ENCODE data around the gene PTPRE.

The PTPRE gene

DNA sequence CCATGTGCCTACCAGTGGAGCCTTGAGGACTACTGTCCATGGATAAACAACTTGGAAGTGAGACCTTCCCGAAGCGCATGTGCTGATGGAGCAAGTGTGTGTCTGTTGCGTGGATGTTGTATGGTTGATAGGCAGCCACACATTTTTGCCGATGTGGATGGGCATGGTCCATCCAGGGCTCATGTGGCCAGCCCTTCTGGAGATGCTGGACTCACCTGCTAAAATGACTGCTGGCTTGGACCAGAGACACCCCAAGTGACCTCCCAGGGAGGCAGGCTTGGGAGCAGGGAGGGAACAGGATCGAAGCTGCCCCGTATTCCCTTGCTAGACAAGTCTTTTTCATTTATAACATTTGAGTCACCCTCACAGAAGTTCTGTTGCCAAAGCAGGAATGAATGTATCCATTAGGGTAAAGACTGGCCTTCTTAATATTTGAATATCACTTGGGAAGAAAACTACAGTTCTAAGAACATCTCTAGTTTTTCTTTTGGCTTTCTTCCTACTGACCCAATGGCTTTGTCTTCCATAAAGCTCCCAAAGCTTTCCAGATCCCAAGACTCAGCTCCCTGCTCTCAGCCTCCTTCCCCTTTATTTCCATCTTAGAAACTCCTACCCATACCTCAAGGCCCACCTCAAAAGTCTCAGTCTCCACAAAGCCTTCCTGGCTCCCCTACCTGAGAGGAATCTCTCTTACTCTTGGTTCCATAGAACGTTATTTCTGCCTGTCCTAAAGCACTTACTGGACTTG is 3.0 kb downstream of the PTPRE start:
- no peak for DNase-seq

DNA sequence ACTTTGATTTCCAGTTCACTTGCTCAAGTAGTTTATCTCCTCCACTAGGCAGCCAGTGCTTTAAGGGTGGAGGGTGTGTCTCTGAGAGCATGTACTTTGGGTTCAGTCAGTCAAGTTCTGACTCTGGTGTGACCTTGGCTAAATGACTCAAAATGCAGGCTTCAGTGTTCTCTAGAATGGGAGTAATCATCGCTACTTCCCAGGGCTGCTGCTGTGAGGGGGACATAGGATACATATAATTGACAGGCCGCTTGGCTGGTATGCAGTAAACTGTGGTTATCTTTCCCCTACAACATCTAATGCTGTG is 3.5 kb downstream of the PTPRE start:
- DNase-seq = no peak

DNA sequence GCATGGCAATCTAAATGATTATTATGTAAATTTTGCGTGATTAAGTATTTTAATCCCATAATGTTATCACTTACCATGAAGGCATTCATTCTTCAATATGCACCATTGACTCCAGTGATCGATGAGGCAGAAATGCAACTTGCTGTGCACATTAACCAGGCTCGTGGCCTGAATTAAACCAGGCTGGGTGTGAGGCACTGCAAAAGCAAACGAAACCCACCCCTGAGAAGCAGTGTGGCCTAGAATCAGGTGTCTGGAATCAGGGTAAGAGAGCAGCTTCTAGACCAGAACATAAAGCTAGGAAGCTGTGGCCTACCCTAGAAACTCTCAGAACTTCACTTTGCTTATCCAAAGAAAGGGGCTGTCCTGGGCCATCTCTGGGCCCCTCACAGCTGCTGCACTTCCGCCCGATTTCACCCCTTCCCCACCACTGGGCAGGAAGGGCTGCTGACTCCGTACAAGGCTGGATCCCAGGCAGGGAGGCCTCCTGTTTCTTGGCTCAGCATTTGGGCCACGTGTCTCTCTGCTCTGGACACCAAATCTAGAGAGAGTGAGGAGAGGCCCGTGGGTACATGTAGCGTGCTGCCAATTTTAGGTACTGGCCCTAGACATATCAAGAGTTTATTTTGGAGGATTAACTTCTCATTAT is 4.4 kb downstream of the PTPRE start:
- no peak for DNase-seq

DNA sequence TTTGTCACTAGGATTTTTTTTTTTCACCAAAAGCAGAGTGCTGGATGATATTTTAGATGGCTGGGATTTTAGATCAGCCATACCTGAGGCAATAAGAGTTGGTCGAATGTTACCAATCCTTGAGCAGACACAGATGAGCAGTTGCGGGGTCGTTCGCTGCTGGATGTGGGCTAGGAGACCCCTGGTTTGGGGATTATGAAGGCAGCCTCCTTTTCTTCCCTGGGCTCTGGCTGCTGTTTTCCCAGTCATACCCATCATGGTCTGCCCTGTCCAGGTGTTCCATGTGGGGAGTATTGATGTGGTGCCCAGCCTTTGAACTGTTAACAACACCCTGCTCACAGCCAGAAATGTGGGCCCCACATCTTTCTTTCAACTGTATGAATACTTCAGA is 5.0 kb downstream of the PTPRE start:
- DNase-seq = no peak

DNA sequence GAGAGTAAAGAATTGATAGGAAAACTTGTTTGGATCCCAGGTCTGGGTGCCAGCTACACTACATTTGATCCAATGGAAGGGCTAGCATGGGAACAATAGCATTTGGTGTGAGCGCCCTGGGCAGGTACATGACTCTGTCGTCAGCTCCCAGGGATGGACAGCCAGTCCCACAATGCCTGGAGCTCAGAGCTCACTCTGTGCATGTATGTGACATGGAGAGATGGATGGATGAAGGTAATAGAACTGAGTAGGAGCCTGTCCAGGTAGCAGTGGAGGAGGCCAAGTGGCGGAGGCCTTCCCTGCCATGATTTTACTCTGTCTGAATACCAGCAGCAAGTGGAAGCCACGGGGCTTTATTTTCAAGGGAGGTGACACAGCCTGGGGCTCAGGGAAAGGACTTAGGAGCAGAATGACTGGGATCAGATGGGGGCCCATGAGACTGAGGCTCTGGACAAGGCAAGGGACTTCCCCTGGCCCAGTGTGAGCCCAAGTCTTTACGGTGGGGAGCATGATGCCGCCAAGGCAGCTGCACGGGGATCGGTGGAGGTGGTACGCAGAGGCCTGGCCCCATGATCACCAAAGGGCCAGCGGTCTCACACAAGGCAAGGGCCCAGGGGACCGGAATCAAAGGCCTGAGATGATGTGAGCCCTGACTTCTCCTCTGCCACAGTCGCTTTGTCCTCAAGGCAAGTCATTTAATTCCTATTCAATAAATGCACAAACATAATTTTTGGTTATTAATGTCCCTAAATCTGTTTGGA is 5.9 kb downstream of the PTPRE start:
- no peak for DNase-seq

DNA sequence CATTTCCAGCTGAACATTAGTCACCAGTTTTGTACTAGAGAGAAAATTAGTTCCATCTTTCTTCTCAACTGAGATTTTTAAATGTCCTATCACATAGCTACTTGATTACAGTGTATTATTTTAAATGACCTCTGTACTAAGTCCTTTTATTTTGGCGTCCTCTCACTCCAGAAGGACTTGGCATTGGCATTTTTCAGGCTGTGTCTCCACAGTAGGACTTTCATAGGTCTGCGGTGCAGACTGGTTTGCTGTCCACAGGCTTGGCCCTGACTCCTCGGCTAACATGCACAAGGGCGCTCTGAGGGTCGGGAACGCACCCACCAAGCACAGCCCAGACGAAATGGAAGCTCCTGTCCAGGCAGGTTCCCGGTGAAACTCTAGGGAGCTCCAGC is 6.5 kb downstream of the PTPRE start:
- DNase-seq = no peak

DNA sequence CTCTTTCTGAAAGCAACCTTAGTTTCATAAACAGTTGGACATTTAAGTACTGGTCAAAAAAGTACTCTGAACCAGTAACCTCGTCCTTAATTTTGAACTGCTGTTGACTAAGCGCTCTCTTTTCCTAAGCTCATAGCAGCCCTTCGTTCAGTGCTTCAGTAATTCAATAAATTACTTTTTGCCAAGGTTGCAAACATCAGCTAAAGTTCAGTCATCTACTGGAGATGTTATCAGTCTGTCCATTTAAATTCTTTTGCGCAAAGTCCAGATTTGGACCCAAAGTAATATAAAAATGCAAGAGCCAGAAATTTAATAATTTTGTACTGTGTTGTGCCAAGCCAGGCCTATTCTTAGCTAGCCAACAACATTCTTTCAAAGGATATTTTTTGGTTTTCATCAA is 8.4 kb downstream of the PTPRE start:
- DNase-seq = no peak

DNA sequence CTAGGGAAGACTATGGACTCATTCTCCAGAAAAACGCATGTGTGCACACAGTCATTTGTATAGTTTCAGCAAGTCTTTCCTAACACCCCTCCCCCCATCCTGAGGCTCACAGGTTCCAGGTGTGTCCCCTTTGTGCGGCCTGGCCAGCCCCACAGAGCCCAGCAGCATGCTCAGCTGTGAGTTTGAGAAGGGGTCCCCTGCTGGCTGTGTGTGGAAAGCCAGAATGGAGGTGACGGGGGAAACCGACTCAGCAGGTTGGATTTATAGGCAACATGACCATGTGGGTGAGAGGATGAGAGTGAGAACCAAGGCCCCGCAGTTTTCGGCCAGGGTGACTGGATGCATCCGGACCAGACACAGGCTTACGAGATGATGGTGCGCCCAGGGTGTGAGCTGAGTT is 9.9 kb downstream of the PTPRE start:
- DNase-seq = no peak

DNA sequence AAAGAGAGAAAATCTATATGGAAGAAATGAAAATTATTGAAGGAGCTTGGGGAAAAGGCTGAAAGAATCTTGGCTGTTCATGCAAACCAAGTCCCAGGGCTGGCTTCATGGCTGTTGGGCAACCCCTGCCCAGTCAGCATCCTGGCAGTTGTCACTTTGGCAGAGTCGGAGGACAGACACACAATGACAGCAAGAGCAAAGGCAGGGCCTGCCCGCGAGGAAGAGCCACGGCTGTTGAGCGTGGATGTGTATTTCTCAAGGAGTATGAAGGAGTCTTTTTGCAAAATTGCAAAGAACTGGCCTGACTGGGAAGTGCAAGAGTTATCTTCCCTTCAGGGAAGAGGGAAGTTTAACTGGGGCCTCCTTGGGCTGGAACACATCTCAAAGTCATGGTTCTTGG is 11.7 kb downstream of the PTPRE start:
- no peak for DNase-seq

DNA sequence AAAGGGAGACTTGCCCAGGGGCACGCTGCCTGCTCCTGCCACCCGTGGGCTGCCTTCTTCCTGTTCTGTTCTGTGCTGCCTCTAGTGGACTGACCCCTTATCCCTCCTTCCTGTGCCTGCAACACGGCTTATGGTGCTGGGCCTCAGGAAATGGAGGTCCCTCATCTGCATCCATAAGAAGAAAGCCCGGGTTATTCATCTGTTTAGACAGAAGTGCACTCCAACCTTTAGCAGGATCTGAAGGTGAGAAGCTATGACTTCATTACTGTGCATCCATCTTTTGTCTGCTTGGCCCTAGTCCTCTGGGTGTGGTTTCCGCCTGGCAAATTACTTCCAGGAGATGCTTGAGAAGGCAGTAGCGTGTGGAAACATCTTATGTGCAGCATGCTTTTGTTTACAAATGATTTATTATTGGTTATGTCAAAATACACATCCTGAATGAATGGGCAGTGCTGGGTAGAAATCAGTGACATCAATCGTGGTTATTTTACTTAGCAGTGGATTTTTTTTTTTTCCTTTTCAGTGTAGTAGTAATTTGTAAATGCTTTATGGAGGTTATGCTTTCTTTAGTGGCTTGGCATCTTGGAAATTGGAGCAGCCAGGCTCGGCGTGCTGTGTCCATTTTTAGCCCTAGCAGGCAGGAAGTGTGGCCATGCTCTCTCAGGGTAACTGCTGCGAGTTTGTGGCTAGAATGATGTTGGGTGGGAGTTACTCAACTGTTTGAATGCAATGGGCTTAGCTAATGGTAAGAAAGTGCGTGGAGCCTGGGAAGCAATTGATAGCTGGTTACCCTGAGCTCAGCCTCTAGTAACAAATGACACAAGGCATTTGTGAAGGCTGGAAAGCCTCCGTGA is 12.7 kb downstream of the PTPRE start:
- no peak for DNase-seq

DNA sequence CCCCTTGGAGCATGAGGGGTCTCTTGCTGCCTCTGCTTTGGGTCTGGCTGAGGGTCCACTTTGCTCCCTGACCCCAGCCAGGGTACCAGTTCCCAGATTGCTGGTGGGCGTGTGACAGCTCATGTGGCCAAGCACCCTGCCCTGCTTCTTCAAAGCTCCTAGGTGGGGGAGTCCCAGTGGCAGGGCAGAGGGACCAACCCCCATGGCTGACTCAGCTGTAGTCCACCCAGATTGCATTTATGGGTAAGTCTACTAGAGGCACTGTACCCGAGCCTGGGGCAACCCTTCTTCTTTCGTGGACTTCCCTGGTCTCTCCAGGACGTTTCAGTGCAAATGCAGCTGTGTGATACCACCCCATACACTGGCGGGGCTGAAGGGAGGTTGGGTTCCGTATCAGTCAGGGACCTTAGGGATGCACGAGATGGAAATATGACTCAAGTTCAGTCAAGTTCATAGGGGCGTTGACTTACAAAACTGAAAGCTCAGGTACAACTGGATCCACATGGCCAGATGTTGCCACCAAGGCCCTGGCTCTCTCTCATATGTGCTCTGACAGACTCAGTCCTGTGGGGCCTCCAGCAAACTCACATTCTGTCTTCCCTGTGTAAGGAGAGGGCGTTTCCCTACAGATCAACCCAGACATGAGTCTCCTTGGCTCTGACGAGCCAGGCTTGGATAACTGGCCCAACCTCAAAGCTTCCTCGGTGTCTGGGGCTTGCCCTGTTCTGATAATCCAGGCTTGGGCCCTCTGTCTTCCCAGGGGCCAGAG is 13.6 kb downstream of the PTPRE start:
- DNase-seq = no peak

DNA sequence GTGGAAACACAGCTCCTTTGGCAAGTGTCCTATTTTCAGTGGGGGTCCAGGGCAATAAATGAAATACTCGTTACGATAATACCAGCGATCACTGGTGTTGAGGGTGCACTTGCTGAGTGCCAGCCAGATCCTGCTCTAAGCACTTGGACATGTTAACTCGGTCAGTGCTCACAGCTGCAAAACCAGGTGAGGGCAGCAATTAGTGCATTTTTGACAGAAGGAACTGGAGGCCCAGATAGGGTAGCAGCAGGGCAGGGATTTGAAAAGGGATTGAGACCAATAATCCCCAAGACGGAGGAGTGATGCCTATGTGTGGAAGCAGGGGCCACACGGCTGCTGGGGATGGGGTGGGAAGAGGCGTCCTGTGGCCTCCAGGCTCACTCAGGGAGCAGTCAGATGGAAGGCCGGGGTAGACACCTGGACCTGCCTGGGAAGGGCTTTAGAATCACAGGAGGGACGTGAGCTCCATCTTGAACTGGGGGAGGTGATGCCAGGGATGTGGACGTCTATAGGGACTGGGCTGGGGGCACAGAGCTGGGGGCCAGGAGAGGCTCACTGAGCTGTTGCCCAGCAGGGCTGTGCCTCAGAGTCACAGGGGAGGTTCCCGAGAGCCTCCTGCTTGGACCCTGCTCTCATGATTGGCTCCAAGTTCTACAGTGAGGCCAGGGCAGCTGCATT is 14.3 kb downstream of the PTPRE start:
- DNase-seq = no peak

DNA sequence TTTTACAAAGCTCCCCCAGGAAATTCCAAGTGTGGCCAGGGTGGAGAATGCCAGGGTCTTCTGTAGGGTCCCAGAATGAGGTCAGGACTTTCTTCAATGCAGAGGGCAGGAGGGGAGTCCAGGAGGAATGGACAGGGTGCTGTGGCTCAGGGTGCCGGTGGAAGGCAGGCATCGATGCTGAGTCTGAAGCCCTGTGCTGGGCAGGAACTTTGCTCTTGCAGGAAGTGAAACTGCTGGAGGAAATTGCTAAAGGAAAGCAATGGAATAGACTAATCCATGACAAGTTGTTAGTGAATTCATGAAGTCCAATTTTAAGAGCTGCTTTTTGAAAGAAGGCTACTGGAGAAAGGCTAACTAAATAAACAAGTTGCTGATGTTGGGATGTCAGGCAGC is 14.8 kb downstream of the PTPRE start:
- DNase-seq = no peak

DNA sequence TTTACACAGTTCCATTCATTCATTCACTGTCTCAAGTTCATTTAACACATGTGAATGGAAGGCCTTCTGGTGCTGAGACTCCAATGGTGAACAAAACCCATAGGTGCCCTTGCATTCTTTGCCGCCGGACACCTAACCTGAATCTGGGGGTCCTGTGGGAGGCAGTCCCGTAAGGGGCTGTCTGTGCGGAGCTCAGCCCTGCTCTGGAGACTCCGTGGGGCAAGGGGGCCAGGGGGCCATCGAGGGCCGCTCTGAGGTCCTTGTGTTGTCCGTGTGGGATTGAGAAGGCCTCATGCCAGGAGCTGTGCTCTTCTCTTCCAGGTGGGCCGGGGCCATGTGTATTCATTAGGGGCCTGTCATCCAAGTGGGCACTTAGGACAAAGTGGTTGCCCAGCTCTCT is 15.3 kb downstream of the PTPRE start:
- no peak for DNase-seq

DNA sequence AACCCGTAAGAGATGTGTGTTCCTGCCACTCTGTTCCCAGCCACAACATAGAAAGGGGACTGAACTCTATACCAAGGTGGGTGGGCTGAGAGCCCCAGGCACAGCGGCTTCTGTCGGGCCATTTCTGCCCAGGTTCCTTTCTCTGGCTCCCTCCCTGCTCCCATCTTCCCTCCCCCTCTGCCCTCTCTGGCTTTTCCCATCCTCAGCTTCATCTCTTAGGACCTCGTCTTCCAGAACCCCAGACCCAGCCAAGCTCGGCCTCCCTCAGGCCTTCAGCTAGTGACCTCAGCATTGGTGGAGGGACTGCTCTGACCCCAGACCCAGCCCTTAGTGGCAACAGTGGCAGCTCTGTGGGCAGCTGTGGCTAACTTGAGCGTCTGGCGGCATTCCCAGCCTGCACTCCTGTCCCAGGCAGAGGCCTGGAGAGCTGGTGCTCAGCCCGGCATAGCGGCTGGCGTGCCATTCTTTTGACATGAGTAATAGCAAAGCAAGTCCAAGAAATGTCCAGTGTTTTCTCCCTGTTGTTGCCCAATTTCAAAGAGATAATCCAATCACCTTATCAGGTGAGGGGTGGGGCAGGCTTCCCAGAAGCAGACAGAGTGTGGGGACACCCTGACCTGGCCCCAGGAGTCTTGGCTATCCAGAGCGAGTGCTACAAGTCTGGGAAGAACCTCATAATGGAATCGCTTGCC is 15.9 kb downstream of the PTPRE start:
- DNase-seq = no peak

DNA sequence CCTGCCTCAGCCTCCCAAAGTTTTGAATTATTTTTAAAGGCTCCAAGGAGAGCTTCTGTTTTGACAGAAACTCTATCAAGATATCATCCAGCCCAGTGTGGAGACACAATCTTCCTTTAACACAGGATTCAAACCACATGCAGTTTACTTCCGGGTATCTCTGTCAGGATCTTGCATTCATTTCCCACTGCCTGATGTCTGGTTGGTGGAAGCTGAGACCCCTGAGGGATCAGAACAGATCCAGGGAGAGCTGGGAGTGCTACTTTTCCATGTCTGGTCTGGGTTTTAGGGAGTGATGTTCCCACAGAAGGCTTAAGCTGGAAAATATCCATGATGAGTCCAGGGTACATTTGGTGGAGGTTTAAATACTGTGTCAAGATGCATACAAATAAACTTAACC is 16.7 kb downstream of the PTPRE start:
- DNase-seq = no peak

DNA sequence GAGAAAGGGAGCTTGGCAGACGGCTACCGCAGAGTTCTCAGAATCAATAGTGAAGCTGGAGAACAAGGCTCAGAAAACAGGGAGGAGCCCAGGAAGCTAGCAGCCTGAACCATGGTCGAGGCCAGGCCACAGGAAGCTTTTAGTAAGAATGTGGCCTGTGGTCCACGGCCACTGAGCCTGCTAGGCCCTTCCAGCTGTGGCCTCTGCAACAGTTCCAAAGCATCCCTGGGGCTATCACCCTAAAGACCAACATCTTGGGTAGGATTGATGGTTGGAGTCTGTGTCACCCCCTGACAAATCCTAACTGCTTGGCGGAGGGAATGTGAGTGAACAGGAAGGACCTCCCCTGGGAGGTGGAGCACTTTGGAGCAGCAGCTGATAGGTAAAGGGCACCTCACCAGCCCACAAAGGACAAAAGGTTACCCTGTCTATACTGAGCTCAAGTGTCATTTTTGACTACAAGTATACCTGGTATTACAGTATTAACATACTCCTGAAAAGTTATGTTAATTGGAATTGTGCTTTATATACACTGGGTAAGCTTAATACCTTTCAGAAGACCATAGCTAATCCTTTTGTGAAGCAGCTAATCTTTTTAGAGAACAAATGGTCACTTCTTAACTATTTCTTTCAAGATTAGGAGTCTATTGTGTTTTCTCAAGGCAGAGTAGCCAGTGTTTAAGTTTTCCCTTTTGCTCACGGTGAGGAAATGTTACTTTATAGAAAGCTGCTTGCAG is 18.7 kb downstream of the PTPRE start:
- no peak for DNase-seq

DNA sequence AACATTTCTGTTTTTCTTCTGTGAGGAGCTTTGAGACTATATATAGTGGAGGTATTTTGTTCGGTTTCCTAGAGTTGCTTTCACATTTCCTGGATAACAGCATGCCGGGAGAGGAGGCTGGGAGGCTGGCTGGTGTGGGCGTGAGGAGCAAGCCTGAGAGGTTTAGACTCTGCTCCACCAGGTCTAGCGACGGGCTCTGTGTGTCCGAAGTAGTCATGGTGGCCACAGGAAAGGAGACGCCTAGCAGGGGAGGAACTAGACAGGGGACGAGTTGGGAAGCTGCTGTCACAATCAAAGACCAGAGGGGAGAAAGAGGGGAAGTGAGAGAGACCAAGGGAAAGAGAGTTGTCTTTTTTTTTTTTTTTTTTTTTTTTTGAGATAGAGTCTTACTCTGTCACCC is 19.6 kb downstream of the PTPRE start:
- DNase-seq = no peak

DNA sequence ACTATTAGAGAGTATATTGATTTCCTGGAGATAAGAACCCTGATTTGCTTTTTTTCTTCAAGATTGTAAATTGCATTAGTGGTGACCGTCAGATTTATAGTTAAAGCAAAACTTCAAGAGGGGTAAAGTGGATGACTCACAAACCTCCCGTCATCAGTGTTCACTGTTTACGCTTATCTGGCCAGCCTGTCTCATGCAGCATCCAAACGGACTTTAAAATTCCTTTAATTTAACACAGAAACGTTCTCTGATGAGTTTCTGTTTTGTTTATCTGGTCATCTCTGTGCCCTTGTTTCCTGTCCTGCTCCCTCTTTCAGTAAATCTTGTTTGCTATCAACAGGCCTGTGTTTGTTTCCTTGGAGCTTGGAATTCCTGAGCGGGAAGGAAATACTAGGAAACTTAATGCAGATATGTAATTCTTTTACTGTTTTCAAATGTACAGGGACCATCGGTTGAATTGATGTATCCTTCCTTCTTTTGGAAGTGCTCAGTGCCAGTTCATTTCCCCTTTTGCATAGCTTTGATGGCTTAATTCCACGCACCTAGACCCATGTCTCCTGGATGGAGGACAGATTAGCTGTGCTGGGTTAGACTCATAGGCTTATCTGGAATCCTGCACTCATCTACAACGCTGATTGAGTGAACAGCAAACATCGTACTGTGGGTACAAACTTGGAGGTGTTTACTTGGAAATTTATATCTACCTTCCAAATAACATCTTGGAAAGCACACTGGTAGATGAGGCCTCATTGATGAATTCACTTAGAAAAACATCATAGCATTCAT is 21.3 kb downstream of the PTPRE start:
- no peak for DNase-seq
